HepG2 (cell line): Measurements from ENCODE around the gene TOP1. TPM values are rescaled to one million over a fixed set of nuclear protein-coding genes. Genes with fewer than 3 reads are reported as not detected.

Experiments used
- ATAC-seq: fragments of 200-7000 bp; cut with Tn5 transposase; 3 replicates; pipeline ENCODE4 v1.9.1; 2020; ENCODE audit warnings: mild to moderate bottlenecking, moderate library complexity
- BruUV-seq: library from RNA; stranded (reverse); fragments of 400-500 nt; replicated peaks from 2 replicates; lab custom pipeline; 2021; lab: Mats Ljungman, UMichigan
- CTCF ChIA-PET: fragments of 300-600 bp; formaldehyde crosslinking; extraction: SDS; loops from one replicate; lab custom pipeline; 2021; ENCODE audit warnings: low total read pairs, inconsistent platforms, low intra/inter-chr PET ratio; lab: Yijun Ruan, JAX
- POLR2A ChIA-PET: fragments of 350-600 bp; sonication (Branson Sonifier 250); formaldehyde crosslinking; loops from one replicate; lab custom pipeline; 2020; ENCODE audit warnings: antibody characterized with exemption, inconsistent platforms; lab: Yijun Ruan, JAX
- DNase-seq: peaks from one replicate; pipeline ENCODE4 v3.0.0-alpha.2; 2015; ENCODE audit warnings: low spot score
- FAIRE-seq: peaks from 3 replicates; lab custom pipeline; 2011; peaks lifted over from hg19 to GRCh38; lab: Jason Lieb, UNC
- H2AFZ ChIP-seq: one replicate; pipeline ENCODE4 v1.6.1; 2011; ENCODE audit warnings: low read length, inconsistent platforms
- H3K27ac ChIP-seq: fragments of 300-600 bp; 3 replicates; pipeline ENCODE4 v1.8.0; 2011; ENCODE audit warnings: mixed run types, mild to moderate bottlenecking, mixed read lengths, low read length, inconsistent platforms; ENCODE audit not compliant: insufficient read depth; ENCODE audit errors: extremely low read length
- H3K27me3 ChIP-seq, 2 experiments: fragments of 200-600 bp in 1 of 2; 2 replicates in 1 of 2; 3 replicates in 1 of 2; pipeline versions ENCODE4 v1.6.0 to v1.8.0; 2011; ENCODE audit warnings: low read length in 2 of 2, mild to moderate bottlenecking in 2 of 2, moderate library complexity in 2 of 2, inconsistent platforms in 1 of 2; ENCODE audit not compliant: insufficient read depth in 2 of 2, control insufficient read depth in 1 of 2
- H3K36me3 ChIP-seq, 2 experiments: fragments of 200-600 bp in 1 of 2; replicated peaks in 1 of 2; 2 replicates in 1 of 2; 3 replicates in 1 of 2; pipeline versions ENCODE4 v1.5.1 to v1.8.0; 2011; ENCODE audit warnings: low read length in 2 of 2, inconsistent platforms in 1 of 2; ENCODE audit not compliant: insufficient read depth in 2 of 2, control insufficient read depth in 1 of 2
- H3K4me1 ChIP-seq: 2 replicates; pipeline ENCODE4 v1.5.1; 2012; ENCODE audit warnings: low read length, inconsistent platforms; ENCODE audit not compliant: insufficient read depth
- H3K4me2 ChIP-seq: 2 replicates; pipeline ENCODE4 v1.6.0; 2011; ENCODE audit warnings: low read depth, low read length, inconsistent platforms
- H3K4me3 ChIP-seq, 3 experiments: fragments of 200-600 bp in 1 of 3; sonication (generic), shearing (Covaris generic) in 1 of 3; replicated peaks in 1 of 3; 2 replicates each; pipeline ENCODE4 v1.5.1; 2011 to 2016; ENCODE audit warnings: low read length in 3 of 3, inconsistent platforms in 2 of 3, low read depth in 2 of 3, mild to moderate bottlenecking in 2 of 3, control low read depth in 1 of 3, mixed read lengths in 1 of 3; ENCODE audit not compliant: insufficient read depth in 1 of 3
- H3K79me2 ChIP-seq: one replicate; pipeline ENCODE4 v1.6.1; 2011; ENCODE audit warnings: low read length, inconsistent platforms; ENCODE audit not compliant: insufficient read depth
- H3K9ac ChIP-seq: 2 replicates; pipeline ENCODE4 v1.6.0; 2011; ENCODE audit warnings: mild to moderate bottlenecking, low read depth, low read length, inconsistent platforms; ENCODE audit not compliant: insufficient read depth
- H3K9me3 ChIP-seq: 2 replicates; pipeline ENCODE4 v1.5.1; 2012; ENCODE audit warnings: mild to moderate bottlenecking, low read length
- H4K20me1 ChIP-seq: 2 replicates; pipeline ENCODE4 v1.6.0; 2011; ENCODE audit warnings: inconsistent platforms, mild to moderate bottlenecking, low read length, moderate library complexity; ENCODE audit not compliant: insufficient read depth
- FOSL2 ChIP-seq: sonication (generic); formaldehyde crosslinking; IDR thresholded peaks from 2 replicates; pipeline ENCODE4 v1.4.0; 2020; ENCODE audit warnings: missing genetic modification reagents
- KAT7 ChIP-seq: IDR thresholded peaks from 2 replicates; pipeline ENCODE4 v1.6.1; 2018; ENCODE audit warnings: borderline replicate concordance, missing compliant biosample characterization
- KAT8 ChIP-seq: IDR thresholded peaks from 2 replicates; pipeline ENCODE4 v1.6.1; 2016; ENCODE audit warnings: missing genetic modification reagents, missing compliant biosample characterization
- KDM3A ChIP-seq: IDR thresholded peaks from 2 replicates; pipeline ENCODE4 v1.6.1; 2018; ENCODE audit warnings: low read depth, missing compliant biosample characterization
- NFYB ChIP-seq: sonication (generic); formaldehyde crosslinking; IDR thresholded peaks from 2 replicates; pipeline ENCODE4 v1.4.0; 2020; ENCODE audit warnings: missing genetic modification reagents
- RBFOX2 ChIP-seq: fragments of 200-400 bp; formaldehyde crosslinking; IDR thresholded peaks from 2 replicates; pipeline ENCODE4 v1.6.1; 2017; ENCODE audit warnings: low read depth, mild to moderate bottlenecking, low read length
- RELA ChIP-seq: sonication (generic); formaldehyde crosslinking; IDR thresholded peaks from 2 replicates; pipeline ENCODE4 v1.4.0; 2020; ENCODE audit warnings: missing genetic modification reagents
- WGBS: methylation state at CpG from one replicate; pipeline ENCODE4 v1.1.6; 2017; ENCODE audit warnings: low lambda C conversion rate; 5-methylcytosine and 5-hydroxymethylcytosine counted together
- in situ Hi-C: cut with HindIII; loops from 2 replicates; pipeline ENCODE4 v1.10.0; 2017; ENCODE audit warnings: low pct_unique_long_range_greater_than_20kb; ENCODE audit not compliant: extremely low pct_ligation_motif_present
- intact Hi-C: fragments of 100-400 bp; cut with micrococcal nuclease; formaldehyde crosslinking; loops from one replicate; pipeline ENCODE4 v1.10.0; 2022; ENCODE audit not compliant: unreplicated experiment
- polyA plus RNA-seq, 8 experiments: library from polyadenylated mRNA; depleted of rRNA in 3 of 8; stranded (reverse) in 7 of 8; unstranded in 1 of 8; fragments of >200 nt; fragmentation: Illumina TruSeq in 4 of 8; extraction: Trizol in 4 of 8; gene quantifications; 2 replicates each; pipeline versions ENCODE4 v1.2.1 to v1.2.3, GENCODE V29; 2011 to 2016; ENCODE audit warnings: low read depth in 4 of 8, missing spikeins in 1 of 8, mixed read lengths in 1 of 8; ENCODE audit not compliant: insufficient read depth in 1 of 8
- total RNA-seq, 5 experiments: library from RNA; depleted of rRNA; stranded (reverse); fragments of >200 nt; fragmentation: Illumina TruSeq; extraction: Trizol; gene quantifications; 2 replicates each; pipeline ENCODE4 v1.2.3, GENCODE V29; 2016; ENCODE audit warnings: low read depth in 1 of 5
- TF ChIP-seq, protein P1 (sequence below): sonication (generic); formaldehyde crosslinking; conservative IDR thresholded peaks from 2 replicates; pipeline ENCODE4 v1.8.1; 2023; ENCODE audit warnings: missing genetic modification reagents
- TF ChIP-seq, protein P2 (sequence below): sonication (generic); formaldehyde crosslinking; IDR thresholded peaks from 2 replicates; pipeline ENCODE4 v1.4.0; 2020; ENCODE audit warnings: missing genetic modification reagents, borderline replicate concordance
- TF ChIP-seq, protein P3 (sequence below): IDR thresholded peaks from 2 replicates; pipeline ENCODE4 v1.6.1; 2012; ENCODE audit warnings: low read depth, low read length, improper control_type of control experiment

Gene TOP1
- total and polyA plus RNA-seq, 2 of the 13 experiments (the other 11 are each of a cell fraction or from before 2014, with no cell fraction given), result 10.2 to 19.4 TPM

DNA sequence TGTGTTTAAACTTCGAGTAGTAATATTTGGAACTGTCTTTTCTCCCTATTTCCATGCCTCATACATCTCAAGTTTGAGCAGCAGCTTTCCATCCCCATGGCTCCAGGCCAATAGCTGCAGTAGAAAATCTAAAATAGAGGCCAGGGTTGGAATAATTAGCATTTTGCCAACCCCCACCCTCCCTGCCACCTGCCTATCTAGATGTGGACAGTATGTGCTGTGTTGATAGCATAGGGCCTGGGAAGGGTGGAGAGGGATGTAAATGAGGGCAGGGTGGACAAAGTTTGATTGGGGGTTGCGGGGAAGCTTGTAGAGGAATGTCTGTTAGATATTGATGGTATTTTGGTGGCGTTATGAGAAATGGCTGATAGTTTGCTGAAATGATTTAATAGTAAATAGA, 5.6 kb downstream of the TOP1 start:
- Histone ChIP-seq H3K36me3 (peaks cover 4% of the 10 kb centered on the region in 2 experiments; a peak in 1 of 5 replicates), H3K27ac (no peak overlapping the region), H3K9ac (no peak overlapping the region), H3K4me2 (peak overlapping the region; percentile 20; the same call in 1 of the 2 replicates), H3K79me2 (peaks cover 94% of the 10 kb centered on the region), H3K27me3 (no peaks in the 10 kb centered on the region), H3K4me3 (no peak overlapping the region), H3K9me3 (no peaks in the 10 kb centered on the region), H3K4me1 (peaks cover 92% of the 10 kb centered on the region)
- WGBS, result 94% methylated on average over 3 of the region's 3 CpGs
- DNase-seq (no peak), ATAC-seq (no peak), FAIRE-seq (no peak)
- CTCF ChIA-PET, result no interaction called here
- intact Hi-C loops, result no loop called here
- BruUV-seq, result no TSS peak
- TF ChIP-seq KAT7 (CRISPR knock-in tag), result no peak
- TF ChIP-seq FOSL2 (CRISPR knock-in tag), result no peak
- TF ChIP-seq KAT8, result no peak
- peak; percentile 13; the same call in 1 of the 2 replicates for TF ChIP-seq RBFOX2
- TF ChIP-seq KDM3A (CRISPR knock-in tag), result no peak
- TF ChIP-seq, all 625 proteins: peak for 1
- Histone ChIP-seq H4K20me1 (peaks cover 36% of the 10 kb centered on the region), H2AFZ (no peak overlapping the region)
- POLR2A ChIA-PET, result no interaction called here
- in situ Hi-C loops, result no loop called here

DNA sequence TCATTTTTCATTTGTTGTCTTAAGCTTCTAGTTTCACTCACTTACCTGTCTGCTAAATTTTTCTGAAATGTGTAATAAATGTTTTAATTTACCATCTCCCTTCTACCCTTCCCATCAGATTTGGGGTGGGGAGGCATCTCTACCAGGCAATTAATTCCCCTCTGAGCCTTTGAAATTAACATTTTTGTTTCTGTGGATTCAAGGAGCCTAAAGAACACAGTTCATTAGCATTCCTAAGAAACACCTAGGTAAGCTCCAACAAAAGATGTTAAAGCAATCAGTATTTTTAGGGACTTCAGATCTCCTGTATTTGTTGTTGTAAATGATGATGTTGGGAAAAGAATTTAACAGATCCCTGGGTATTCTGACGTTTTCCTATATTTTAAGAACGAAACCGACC, 6.6 kb downstream of the TOP1 start:
- POLR2A ChIA-PET, result no interaction called here
- no peaks in the 10 kb centered on the region for H3K9me3 ChIP-seq
- H3K4me1 ChIP-seq, result peaks cover 100% of the 10 kb centered on the region
- no peak overlapping the region for H3K9ac ChIP-seq
- ATAC-seq (no peak), FAIRE-seq (no peak), DNase-seq (no peak)
- CTCF ChIA-PET, result no interaction called here
- 93% methylated on average over 3 of the region's 3 CpGs for WGBS
- no peak overlapping the region for H2AFZ ChIP-seq
- H3K4me3 ChIP-seq, result no peak overlapping the region
- TF ChIP-seq, protein P1, sequence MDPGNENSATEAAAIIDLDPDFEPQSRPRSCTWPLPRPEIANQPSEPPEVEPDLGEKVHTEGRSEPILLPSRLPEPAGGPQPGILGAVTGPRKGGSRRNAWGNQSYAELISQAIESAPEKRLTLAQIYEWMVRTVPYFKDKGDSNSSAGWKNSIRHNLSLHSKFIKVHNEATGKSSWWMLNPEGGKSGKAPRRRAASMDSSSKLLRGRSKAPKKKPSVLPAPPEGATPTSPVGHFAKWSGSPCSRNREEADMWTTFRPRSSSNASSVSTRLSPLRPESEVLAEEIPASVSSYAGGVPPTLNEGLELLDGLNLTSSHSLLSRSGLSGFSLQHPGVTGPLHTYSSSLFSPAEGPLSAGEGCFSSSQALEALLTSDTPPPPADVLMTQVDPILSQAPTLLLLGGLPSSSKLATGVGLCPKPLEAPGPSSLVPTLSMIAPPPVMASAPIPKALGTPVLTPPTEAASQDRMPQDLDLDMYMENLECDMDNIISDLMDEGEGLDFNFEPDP (CRISPR knock-in tag), result no peak
- TF ChIP-seq NFYB (CRISPR knock-in tag), result no peak
- TF ChIP-seq, protein P2, sequence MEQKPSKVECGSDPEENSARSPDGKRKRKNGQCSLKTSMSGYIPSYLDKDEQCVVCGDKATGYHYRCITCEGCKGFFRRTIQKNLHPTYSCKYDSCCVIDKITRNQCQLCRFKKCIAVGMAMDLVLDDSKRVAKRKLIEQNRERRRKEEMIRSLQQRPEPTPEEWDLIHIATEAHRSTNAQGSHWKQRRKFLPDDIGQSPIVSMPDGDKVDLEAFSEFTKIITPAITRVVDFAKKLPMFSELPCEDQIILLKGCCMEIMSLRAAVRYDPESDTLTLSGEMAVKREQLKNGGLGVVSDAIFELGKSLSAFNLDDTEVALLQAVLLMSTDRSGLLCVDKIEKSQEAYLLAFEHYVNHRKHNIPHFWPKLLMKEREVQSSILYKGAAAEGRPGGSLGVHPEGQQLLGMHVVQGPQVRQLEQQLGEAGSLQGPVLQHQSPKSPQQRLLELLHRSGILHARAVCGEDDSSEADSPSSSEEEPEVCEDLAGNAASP, result no peak
- TF ChIP-seq, protein P3, sequence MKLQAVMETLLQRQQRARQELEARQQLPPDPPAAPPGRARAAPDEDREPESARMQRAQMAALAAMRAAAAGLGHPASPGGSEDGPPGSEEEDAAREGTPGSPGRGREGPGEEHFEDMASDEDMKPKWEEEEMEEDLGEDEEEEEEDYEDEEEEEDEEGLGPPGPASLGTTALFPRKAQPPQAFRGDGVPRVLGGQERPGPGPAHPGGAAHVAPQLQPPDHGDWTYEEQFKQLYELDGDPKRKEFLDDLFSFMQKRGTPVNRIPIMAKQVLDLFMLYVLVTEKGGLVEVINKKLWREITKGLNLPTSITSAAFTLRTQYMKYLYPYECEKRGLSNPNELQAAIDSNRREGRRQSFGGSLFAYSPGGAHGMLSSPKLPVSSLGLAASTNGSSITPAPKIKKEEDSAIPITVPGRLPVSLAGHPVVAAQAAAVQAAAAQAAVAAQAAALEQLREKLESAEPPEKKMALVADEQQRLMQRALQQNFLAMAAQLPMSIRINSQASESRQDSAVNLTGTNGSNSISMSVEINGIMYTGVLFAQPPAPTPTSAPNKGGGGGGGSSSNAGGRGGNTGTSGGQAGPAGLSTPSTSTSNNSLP, result no peak
- no peak for TF ChIP-seq RELA (CRISPR knock-in tag)
- H4K20me1 ChIP-seq, result peaks cover 29% of the 10 kb centered on the region
- in situ Hi-C loops, result no loop called here
- BruUV-seq, result no TSS peak
- no peaks in the 10 kb centered on the region for H3K27me3 ChIP-seq
- intact Hi-C loops, result no loop called here
- H3K36me3 ChIP-seq, result peaks cover 4% of the 10 kb centered on the region in 2 experiments; a peak in 1 of 5 replicates
- peaks cover 93% of the 10 kb centered on the region for H3K79me2 ChIP-seq
- no peak overlapping the region for H3K27ac ChIP-seq
- H3K4me2 ChIP-seq, result no peak overlapping the region
